Uterus (tissue), 4 donors: ENCODE measurements around the gene FBXO5. TPM values are rescaled to one million over a fixed set of nuclear protein-coding genes. Genes with fewer than 3 reads are reported as not detected.
"Not testable (repeated sequence)": the region's sequence is repeated elsewhere in the genome, so short reads cannot be mapped to it uniquely, and the experiment has no call there.

Experiments
- DNase-seq, 2 donors: peaks; one replicate each; pipeline ENCODE4 v3.0.0-alpha.2; 2019 to 2020
- H3K27ac ChIP-seq, 2 donors: fragments of 200-600 bp; sonication (generic); 1 replicate in 1 of 2; 2 replicates in 1 of 2; pipeline ENCODE4 v1.5.1; 2016 to 2018
- H3K27me3 ChIP-seq, 2 donors: fragments of 200-600 bp; sonication (generic); one replicate each; pipeline ENCODE4 v1.5.1; 2018 to 2019; ENCODE audit warnings: control low read depth in 1 of 2
- H3K36me3 ChIP-seq, 2 donors: fragments of 200-600 bp; sonication (generic); one replicate each; pipeline ENCODE4 v1.5.1; 2019; ENCODE audit warnings: control low read depth in 1 of 2
- H3K4me1 ChIP-seq, 2 donors: fragments of 200-600 bp; sonication (generic); one replicate each; pipeline ENCODE4 v1.5.1; 2018 to 2019; ENCODE audit warnings: control low read depth in 1 of 2
- H3K4me3 ChIP-seq, 2 donors: fragments of 200-600 bp; sonication (generic); 1 replicate in 1 of 2; 2 replicates in 1 of 2; pipeline ENCODE4 v1.5.1; 2018 to 2019; ENCODE audit warnings: mild to moderate bottlenecking in 1 of 2
- H3K9me3 ChIP-seq, 2 donors: fragments of 200-600 bp; sonication (generic); one replicate each; pipeline ENCODE4 v1.5.1; 2019; ENCODE audit warnings: control low read depth in 1 of 2
- POLR2A ChIP-seq, 2 donors: fragments of 450-650 bp; IDR thresholded peaks; one replicate each; pipeline ENCODE4 v1.6.1; 2016; ENCODE audit warnings: antibody characterized with exemption in 2 of 2, mild to moderate bottlenecking in 1 of 2, moderate library complexity in 1 of 2
- intact Hi-C: fragments of 100-400 bp; cut with DNase I; formaldehyde crosslinking; loops from one replicate; pipeline ENCODE4 v1.15.1; 2023; ENCODE audit warnings: low total_unique reads
- total RNA-seq, 4 donors: library from RNA; depleted of rRNA in 3 of 4; stranded (reverse); fragments of >200 nt in 3 of 4; gene quantifications; one replicate each; pipeline versions ENCODE4 v1.1.0 to v1.2.4, GENCODE V29; 2014 to 2023
- TF ChIP-seq, protein P1 (sequence below), 4 experiments: fragments of 200-600 bp in 2 of 4; fragments of 450-650 bp in 2 of 4; sonication (generic) in 2 of 4; IDR thresholded peaks; one replicate each; pipeline ENCODE4 v1.5.1; 2016 to 2019; ENCODE audit warnings: antibody characterized with exemption in 4 of 4, mild to moderate bottlenecking in 2 of 4, moderate library complexity in 1 of 4
- donor health status: DM: yes; HTN: yes; CAD: no.

Gene FBXO5
- total RNA-seq, 4 donors from 2014 or later, result 1.8 to 27.8 (median 4.6) TPM

DNA sequence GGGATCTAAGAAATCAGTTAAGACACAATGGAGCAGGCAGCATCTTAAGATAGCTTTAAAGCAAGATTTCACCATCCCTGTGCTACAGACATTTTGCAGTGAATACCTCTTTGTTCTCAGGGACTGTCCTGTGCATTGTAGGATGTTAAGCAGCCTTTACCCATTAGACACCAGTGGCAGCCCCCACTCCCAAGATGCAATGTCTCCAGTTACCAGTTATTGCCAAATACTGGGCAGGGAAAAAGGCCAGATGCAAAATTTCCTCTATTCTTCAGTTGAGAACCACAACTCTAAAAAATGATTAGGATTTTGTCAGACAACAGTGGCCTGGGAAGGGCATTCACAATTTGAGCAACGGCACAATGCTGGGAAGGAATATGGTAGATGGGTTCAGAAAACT, 6.1 kb downstream of the FBXO5 start:
- Histone ChIP-seq H3K4me3 (no peak overlapping the region), H3K36me3 (no peaks in the 10 kb centered on the region), H3K27ac (no peak overlapping the region), H3K9me3 (no peaks in the 10 kb centered on the region), H3K27me3 (no peaks in the 10 kb centered on the region), H3K4me1 (peaks cover 0 to under 1% of the 10 kb centered on the region in 2 donors)
- DNase-seq, result no peak
- no peak for TF ChIP-seq POLR2A (IDR thresholded peaks at IDR 0.05)
- TF ChIP-seq, protein P1, sequence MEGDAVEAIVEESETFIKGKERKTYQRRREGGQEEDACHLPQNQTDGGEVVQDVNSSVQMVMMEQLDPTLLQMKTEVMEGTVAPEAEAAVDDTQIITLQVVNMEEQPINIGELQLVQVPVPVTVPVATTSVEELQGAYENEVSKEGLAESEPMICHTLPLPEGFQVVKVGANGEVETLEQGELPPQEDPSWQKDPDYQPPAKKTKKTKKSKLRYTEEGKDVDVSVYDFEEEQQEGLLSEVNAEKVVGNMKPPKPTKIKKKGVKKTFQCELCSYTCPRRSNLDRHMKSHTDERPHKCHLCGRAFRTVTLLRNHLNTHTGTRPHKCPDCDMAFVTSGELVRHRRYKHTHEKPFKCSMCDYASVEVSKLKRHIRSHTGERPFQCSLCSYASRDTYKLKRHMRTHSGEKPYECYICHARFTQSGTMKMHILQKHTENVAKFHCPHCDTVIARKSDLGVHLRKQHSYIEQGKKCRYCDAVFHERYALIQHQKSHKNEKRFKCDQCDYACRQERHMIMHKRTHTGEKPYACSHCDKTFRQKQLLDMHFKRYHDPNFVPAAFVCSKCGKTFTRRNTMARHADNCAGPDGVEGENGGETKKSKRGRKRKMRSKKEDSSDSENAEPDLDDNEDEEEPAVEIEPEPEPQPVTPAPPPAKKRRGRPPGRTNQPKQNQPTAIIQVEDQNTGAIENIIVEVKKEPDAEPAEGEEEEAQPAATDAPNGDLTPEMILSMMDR (IDR thresholded peaks at IDR 0.05), result no peak
- intact Hi-C loops, result no loop called here

DNA sequence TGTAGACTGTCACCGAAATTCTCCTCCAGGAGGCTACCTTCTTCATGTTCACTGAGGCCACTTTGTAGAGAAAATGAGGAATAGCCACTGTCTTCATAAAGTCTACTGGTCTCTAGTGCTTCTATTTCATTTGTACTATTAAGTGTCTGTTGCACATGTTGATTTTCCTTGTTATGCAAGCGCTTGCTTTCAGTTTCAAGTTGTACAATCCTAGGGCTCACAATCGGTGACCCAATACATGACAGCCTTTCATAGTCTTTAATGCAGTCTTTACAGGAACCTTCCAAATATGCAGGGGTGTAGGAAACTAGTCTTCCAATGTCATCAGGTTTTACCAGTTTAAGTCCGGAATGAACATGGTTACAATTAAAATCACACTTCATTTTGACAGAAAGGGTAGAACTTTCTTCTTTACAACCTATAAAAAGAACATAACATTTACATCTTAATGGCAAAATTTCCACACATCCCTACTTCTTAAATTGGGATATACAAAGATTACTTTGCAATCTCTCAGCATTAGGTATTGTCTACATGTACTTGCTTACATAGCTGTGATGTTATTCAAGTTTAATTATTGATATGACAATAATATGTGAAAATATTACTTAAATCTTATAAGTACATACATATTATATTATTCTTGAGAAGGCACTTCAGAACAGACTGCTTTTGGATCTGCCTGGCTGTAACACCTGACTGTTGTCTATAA, 7.5 kb downstream of the FBXO5 start:
- no peaks in the 10 kb centered on the region for H3K9me3 ChIP-seq
- TF ChIP-seq, protein P1 (IDR thresholded peaks at IDR 0.05), result no peak
- TF ChIP-seq POLR2A (IDR thresholded peaks at IDR 0.05), result no peak
- DNase-seq, result no peak
- no peak overlapping the region for H3K4me3 ChIP-seq
- intact Hi-C loops, result no loop called here
- no peak overlapping the region for H3K27ac ChIP-seq
- H3K36me3 ChIP-seq, result no peaks in the 10 kb centered on the region
- no peaks in the 10 kb centered on the region for H3K4me1 ChIP-seq
- H3K27me3 ChIP-seq, result no peaks in the 10 kb centered on the region

DNA sequence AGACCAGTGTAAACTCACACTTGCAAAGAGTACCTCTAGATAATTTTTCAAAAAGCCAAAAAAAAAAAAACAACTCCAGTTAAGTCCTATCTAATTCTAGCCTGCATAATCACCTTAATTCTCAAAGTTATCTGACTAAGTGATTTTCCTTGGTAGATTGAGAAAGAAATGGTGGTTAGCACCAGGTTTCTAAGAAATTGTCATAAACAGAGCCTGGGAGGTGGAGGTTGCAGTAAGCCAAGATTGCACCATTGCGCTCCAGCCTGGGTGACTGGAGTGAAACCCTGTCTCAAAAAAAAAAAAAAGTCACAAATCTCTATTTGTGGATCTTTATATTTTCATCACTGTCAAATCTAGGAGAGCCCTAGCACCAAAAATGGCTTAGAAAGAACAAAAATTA, 8.9 kb downstream of the FBXO5 start:
- Histone ChIP-seq H3K4me3 (no peak overlapping the region), H3K4me1 (no peaks in the 10 kb centered on the region), H3K36me3 (no peaks in the 10 kb centered on the region), H3K27me3 (no peaks in the 10 kb centered on the region), H3K9me3 (no peaks in the 10 kb centered on the region), H3K27ac (no peak overlapping the region)
- no peak for TF ChIP-seq POLR2A (IDR thresholded peaks at IDR 0.05)
- TF ChIP-seq, protein P1 (IDR thresholded peaks at IDR 0.05), result no peak
- DNase-seq, result no peak
- intact Hi-C loops, result no loop called here

DNA sequence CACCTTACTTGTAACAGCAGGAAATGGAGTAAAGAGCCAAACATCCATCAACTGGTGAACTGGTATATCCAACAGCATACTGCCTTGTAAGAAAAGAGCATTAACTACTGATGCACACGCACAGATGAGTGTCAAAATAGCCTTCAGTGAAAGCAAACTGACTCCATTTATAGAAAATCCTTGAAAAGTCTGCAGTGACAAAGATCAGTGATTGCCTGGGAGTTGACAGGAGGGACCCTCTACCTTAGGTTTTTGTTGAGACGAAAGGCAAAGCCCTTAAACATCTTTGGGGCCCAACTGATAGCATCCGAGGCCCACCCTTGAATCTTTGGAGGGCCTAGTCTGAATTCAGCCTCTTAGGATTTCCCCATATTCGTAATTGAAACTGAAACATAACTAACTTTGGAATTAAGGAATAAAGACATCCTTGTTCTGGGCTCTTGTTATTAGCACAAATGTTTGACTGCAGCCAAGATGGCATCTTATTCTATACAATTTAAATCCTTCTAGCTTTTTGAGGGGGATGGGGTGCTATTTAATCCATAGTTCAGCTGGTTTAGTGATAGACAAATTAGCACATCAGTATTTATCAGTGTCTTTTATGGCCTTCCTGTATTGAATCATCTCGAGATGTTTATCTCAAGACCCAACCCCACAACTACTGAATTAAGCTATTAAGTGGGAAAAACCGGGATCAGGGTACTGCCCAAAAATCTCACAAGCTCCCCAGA, 13.0 kb downstream of the FBXO5 start:
- Histone ChIP-seq H3K36me3 (no peaks in the 10 kb centered on the region), H3K9me3 (no peaks in the 10 kb centered on the region), H3K4me3 (no peak overlapping the region), H3K27me3 (no peaks in the 10 kb centered on the region), H3K4me1 (no peaks in the 10 kb centered on the region), H3K27ac (no peak overlapping the region)
- intact Hi-C loops, result no loop called here
- TF ChIP-seq, protein P1 (IDR thresholded peaks at IDR 0.05), result no peak
- no peak for TF ChIP-seq POLR2A (IDR thresholded peaks at IDR 0.05)
- no peak for DNase-seq

DNA sequence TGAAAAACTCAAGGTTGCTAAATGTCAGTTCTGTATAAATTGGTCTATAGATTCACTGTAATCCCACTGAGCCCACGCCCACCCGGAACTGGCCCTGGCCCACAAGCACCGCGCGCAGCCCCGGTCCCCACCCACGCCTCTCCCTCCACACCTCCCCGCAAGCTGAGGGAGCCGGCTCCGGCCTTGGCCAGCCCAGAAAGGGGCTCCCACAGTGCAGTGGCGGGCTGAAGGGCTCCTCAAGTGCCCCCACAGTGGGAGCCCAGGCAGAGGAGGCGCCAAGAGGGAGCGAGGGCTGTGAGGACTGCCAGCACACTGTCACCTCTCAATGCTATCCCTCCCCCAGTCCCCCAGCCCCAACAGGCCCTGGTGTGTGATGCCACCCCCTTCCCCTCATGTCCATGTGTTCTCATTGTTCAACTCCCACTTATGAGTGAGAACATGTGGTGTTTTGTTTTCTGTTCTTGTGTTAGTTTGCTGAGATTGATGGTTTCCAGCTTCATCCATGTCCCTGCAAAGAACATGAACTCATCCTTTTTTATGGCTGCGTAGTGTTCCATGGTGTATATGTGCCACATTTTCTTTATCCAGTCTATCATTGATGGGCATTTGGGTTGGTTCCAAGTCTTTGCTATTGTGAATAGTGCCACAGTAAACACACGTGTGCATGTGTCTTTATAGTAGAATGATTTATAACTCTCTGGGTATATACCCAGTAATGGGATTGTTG, 16.5 kb downstream of the FBXO5 start:
- H3K4me3 ChIP-seq, DNase-seq, H3K36me3 ChIP-seq, H3K27me3 ChIP-seq, H3K27ac ChIP-seq, H3K9me3 ChIP-seq, intact Hi-C loops, H3K4me1 ChIP-seq: not testable (repeated sequence)
